HG03460 (cell line): ENCODE results near the gene HM13.
"Not testable (repeated sequence)": the region's sequence is repeated elsewhere in the genome, so short reads cannot be mapped to it uniquely, and the experiment has no call there.

ENCODE experiments used
- ATAC-seq: cut with Tn5 transposase; IDR thresholded peaks from one replicate; pipeline ENCODE4 v1.9.1; 2021; ENCODE audit not compliant: unreplicated experiment

Gene HM13

DNA sequence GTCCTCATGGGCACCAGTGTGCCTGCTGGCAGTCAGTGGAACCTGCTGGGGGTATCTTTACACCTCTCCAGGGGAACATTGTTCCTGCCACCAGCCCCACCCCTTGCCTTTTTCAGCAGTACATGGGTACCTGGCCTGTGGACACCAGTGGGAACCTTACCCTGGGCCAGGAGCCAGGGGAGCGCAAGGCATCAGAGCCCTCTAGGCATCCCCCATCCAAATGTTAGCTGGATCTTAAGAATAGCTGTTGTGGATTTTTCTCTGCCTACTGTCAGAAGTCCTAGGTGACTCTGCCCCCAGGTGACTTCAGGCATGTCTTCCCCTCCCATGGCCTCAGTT is 52.0 kb downstream of the HM13 start:
- ATAC-seq, result no peak

DNA sequence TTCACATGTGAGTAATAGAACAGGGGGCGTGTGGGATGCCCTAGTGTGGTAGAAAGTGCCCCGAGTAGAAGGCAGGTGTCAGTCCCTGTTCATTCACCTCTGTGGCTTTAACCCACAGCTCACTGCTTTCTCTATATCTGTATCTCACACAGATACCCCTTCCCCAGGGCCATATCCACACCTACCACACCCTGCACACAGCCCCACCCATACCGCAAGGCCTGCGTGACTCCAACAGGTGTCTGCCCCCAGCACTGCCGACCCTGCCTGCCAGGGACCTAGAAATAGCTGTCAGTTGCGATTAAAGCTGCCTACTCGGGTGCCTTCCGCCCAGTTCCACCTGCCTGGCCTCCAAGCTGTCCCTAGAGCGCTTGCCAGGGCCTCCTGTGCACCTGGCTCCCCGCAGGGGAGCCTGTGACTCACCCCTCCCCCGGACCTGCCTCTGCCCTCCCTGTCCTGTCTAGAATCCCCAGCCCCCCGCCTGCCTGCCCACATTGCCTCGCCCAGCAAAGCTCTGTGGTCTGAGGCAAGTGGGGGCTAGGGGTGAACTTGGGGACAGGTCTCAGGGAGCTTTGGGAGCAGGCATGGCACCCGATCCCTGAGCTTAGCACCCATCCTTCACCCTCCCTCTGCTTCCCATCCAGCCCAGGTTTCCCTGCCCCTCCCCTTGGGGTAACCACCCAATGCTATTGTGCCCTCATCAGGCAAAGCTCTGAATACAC is 52.6 kb downstream of the HM13 start:
- no peak for ATAC-seq

DNA sequence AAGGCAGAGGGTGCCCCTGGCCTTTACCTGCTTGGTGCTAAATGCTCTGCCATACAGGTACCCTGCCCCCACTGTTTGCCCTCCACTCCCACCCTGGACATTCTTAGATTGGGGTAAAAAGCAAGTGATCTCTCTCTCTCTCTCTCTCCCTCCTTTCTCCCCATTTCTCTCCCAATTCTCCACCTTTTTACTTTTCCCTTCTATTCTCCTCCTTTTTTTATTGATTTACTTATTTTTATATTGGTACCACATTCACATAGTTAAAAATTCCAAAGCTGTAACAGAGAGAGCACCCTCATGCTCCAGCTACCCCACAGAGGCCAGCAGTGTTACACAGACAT is 53.1 kb downstream of the HM13 start:
- no peak for ATAC-seq

DNA sequence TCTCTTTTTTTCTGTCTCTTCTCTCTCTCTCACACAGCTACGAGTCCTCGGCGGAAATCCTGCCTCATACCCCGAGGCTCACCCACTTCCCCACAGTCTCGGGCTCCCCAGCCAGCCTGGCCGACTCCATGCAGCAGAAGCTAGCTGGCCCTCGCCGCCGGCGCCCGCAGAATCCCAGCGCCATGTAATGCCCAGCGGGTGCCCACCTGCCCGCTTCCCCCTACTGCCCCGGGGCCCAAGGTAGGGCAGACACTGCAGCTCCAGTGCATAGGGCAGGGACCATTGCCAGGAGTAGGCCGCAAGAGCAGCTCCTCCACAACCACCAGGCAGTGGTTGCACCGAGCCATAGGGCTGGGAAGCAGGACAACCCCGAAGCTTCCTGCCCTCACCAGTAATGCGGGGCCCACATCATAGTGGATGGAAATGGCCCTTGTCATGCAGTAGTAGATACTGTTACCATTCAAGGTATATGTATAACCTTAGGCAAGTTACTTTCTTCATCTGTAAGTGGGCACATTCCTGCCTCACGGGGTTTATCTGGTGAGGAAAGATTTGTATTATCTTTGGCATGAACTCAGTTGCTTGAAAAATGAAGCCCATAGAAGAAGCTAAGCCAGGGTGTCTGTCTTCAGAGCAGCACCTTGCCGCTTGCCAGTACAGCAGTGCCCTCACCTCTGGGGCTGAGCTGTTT is 53.9 kb downstream of the HM13 start:
- no peak for ATAC-seq

DNA sequence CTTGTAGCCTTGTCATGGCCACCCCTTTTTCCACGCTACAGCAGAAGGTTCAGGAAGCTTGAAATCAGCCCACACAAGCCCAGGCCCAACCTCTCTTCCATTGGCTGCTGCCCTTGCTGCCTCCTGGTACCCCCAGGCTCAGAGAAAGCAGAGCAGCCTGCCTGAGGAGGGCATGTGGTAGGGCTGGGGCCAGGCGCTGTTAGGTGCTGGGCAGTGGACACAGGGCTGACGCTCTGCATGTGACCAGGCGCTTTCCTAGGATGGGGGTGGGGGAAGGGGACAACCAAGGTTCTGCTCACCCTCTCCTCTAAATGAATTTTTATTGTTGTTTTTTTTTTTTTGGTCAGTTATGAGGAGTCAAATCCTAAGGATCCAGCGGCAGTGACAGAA is 54.5 kb downstream of the HM13 start:
- ATAC-seq, result no peak

DNA sequence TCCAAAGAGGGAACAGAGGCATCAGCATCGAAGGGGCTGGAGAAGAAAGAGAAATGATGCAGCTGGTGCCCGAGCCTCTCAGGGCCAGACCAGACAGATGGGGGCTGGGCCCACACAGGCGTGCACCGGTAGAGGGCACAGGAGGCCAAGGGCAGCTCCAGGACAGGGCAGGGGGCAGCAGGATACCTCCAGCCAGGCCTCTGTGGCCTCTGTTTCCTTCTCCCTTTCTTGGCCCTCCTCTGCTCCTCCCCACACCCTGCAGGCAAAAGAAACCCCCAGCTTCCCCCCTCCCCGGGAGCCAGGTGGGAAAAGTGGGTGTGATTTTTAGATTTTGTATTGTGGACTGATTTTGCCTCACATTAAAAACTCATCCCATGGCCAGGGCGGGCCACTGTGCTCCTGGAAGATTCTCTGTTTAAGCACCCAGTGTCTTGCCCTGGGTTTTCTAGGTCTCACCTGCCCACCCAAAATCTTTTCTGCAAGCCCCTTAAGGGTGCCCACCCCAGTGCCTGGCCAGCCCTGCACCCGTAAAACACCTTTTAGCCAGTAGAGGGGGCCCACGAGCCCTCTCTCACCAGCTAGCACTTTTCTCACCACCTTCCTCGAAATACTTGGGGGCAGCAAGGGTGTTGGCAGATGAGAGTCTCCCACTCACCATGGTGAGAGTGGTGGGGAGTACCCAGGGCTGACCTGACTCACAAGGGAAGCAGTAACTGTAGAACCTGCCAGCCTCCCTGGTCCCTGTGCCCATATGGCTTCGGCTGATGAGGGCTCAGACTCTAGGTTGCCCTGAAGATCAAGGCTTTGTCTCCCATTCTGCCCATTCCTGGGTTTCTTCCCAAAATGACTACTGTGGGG is 55.1 kb downstream of the HM13 start:
- no peak for ATAC-seq

DNA sequence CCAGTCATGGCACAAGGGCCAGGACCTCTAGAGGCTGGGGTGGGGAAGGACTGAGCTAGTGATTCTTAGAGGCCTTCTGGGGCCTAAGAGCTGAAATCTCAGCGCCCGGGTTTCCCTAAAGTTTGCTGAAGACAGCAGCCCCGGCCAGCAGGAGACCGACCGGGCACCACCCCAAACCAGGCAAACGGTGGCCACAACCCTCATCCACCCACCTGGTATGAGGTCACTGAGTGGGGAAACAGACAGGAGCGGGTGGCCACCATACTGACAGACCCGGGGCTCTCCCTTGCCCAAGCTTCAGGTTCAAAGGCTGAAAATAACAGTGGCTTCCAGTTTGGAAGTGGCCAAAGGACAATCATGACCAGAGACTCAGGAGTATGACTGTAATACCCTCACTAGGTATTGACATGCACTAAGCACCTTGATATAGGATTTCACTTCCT is 55.8 kb downstream of the HM13 start:
- no peak for ATAC-seq

DNA sequence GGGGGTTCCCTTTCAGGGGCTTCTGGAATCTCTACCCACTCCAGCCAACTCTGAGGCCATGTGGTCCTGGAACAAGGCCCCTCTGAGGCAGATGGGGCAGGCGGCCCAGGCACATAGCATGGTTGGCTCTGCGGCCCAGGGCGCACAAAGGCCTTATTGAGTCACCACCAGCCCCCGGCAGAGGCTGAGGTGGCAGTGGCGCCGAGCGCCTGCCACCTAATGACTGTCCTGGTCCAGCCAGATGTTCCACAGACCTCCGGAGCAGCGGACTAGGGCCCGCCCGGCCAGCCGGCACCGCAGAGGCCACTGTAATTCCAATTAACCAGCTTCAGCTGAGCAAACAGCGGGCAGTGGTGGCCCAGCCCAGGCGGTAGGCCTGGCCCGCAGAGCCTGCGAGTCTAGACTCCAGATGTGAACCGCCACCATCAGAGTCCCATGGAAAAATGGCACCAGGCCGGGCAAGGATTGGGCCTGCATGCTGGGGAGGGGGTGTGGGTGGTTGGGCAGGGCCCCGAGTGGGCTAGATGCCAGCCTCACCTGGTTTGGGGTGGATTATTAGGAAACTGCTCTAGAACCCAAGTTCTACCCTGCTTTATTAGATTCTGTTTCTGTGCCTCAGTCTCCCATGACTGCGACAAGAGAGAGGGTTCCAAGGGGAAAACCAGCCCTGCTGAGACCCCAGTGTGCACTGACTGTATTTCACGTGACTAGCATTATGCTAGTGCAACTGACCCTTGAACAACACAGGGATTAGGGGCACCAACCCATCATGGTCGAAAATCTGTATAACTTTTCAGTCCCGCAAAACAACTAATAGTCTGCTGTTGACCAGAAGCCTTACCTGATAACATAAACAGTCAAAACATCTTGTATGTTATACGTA is 56.7 kb downstream of the HM13 start:
- no peak for ATAC-seq

DNA sequence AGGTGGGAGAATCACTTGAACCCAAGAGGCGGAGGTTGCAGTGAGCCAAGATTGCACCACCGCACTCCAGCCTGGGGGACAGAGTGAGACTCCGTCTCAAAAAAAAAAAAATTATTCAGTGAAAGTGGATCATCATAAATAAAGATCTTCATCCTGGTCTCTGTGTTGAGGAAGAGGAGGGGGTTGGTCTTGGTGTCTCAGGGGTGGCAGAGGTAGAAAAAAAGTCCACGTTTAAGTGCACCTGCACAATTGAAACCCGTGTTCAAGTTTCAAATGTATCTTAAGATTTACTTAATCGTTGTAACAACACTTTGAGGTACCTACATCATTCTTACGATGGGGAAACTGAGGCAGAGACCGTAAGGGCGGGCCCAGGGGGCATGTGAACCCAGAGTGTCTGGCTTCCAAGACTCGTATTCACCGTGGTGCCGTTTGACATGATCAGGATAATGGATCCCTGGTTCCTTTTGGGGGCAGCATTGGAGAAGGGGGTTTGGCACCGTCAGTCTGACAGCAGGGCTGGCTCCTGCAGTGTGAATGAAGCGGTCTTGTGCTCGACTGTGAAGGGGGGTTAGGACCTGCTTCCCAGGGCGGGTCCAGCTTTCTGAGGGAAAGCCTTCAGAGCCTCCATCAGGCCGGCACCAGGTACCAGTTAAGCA is 57.9 kb downstream of the HM13 start:
- ATAC-seq, result no peak

DNA sequence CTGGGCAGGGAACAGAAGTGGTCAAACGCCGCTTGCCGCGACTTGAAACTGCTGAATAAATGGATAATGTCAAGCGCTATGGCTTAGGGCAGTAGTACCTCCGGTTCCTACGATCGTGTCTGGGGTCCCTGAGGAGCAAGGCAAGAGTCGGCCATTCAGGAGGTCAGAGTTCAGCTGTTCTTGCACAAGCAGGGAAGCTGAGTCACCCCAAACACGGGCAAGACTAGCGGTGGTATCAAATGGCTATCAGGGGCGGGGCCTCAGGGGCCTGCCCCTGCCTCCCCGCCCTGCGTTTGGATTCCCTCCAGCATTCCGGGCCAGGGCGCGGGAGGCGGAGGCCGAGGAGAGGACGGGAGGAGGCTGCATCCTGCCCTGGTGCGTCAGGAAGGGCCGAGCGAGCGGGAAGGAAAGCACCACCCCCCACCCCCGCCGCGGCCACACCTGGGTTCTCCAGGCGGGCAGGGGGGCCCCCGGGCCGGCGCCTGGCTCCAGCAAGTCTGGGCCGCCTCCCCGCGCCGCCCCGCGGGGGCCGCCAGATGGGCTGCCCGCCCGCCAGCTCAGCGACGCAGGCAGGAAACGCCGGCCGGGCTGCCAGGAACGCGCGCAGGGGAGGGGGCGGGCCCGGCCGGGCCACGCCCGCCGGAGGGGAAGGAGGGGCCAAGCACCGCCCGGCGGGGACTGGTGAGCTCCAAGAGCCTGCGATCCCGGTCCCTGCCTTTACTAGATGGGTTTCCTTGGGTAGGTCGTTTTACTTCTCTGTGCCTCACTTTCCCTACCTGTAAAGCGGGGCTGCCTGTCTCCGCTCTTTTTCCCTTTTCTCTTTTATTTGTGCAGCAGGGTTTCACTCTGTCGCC is 58.7 kb downstream of the HM13 start:
- ATAC-seq, result peak; percentile 86

DNA sequence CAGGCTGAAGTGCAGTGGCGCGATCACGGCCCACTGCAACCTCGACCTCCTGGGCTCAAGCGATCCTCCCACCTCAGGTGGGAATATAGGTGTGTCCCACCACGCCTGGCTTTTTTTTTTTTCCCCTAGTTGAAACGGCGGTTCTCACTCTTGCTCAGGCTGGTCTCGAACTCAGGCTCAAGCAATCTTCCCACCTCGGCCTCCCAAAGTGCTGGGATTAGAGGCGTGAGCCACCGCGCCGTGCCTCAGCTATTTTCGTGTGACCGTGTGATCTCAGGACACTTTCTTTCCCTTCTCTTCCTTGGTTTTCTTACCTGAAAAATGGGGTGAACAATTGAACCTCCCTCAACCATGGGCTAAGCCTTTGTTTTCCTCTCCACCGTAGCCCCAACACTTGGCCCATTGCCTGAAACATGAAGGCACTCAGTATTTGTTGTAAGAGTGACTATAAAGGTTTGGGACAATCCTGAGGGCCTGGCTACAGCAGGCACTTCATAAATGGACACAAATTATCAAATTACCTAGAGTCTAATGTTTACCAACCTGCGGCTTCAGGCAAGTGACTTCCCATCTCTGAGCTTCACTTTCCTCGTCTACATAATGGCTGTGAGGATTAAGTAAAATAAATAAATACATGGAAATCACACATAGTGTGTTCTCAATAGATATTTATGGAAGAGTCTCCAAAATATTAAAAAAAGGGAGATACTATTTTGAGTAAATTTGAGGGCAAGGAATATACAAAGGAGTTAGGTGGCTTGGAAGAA is 59.5 kb downstream of the HM13 start:
- ATAC-seq, result peak; percentile 1

DNA sequence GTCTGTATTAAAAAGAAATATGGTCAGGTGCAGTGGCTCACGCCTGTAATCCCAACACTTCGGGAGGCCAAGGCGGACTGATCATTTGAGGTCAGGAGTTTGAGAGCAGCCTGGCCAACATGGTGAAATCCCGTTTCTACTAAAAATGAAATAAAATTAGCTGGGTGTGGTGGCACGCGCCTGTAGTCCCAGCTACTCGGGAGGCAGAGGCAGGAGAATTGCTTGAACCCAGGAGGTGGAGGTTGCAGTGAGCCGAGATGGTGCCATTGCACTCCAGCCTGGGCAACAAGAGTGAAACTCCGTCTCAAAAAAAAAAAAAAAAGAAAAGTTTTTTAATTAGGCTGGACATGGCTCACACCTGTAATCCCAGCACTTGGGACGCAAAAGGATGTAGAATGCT is 60.7 kb downstream of the HM13 start:
- not testable (repeated sequence) for ATAC-seq

DNA sequence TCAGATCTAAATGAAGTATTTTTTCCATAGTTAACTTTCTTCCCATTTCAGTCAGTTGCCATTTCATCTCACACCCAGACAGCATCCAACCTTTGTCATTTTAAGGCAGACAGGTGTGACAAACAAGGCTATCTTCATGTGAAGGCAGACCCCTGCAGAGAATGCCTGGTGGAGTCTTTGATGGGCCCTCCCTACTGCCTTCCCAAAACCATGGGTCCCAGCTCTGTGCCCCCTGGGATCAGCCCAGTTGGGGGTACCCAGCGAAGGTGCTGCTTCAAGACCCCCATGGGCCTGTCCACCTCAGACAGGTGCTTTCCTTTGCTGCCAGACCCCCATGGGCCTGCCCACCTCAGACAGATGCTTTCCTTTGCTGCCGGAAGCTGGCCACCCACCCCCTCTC is 62.5 kb downstream of the HM13 start:
- no peak for ATAC-seq

DNA sequence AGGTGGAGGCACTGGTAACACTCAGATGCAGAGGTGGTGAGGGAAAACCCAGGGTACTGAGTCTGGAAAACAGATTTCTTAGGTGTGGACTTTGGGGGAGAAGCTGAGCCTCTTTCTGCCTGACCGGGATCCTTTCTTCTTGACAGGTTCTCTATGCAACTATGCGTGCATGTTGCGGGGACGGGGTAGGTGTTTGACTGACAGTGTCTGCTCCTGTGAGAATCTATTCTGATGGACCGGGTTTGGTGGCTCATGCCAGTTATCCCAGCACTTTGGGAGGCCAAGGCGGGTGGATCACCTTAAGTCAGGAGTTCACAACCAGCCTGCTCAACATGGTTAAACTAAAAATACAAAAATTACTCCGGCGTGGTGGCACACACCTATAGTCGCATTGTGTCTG is 63.0 kb downstream of the HM13 start:
- no peak for ATAC-seq

DNA sequence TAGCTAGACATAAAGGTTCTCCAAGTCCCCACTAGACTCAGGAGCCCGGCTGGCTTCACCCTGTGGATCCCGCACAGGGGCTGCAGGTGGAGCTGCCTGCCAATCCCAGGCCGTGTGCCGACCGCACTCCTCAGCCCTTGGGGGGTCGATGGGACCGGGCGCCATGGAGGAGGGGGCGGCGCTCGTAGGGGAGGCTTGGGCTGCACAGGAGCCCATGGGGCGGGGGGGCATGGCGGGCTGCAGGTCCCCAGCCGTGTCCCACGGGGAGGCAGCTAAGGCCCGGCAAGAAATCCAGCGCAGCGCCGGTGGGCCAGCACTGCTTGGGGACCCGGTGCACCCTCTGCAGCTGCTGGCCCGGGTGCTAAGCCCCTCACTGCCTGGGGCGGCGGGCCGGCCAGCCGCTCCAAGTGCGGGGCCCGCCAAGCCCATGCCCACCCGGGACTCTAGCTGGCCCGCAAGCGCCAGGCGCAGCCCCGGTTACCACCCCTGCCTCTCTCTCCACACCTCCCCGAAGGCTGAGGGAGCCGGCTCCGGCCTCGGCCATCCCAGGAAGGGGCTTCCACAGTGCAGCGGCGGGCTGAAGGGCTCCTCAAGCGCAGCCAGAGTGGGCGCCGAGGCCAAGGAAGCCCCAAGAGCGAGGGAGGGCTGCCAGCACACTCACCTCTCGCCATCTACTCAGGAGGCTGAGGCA is 64.4 kb downstream of the HM13 start:
- ATAC-seq, result no peak

DNA sequence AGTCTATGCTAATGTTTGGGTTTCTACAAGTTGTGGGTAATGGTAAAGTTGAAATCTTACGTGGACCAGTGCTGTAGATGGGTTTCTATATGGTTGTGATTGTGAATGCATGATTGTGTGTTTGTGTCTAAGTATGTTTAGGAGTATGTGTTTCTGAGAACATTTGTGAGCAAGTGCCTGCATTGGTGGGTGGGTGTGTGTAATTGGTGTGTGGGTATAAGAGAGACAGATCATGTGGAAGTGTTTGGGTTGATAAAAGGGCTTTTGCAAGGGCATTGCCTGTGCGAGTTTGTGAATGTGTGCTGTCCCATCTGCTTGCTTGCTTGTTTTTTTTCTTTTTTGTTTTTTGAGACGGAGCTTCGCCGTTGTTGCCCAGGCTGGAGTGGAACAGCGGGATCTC is 65.0 kb downstream of the HM13 start:
- no peak for ATAC-seq

DNA sequence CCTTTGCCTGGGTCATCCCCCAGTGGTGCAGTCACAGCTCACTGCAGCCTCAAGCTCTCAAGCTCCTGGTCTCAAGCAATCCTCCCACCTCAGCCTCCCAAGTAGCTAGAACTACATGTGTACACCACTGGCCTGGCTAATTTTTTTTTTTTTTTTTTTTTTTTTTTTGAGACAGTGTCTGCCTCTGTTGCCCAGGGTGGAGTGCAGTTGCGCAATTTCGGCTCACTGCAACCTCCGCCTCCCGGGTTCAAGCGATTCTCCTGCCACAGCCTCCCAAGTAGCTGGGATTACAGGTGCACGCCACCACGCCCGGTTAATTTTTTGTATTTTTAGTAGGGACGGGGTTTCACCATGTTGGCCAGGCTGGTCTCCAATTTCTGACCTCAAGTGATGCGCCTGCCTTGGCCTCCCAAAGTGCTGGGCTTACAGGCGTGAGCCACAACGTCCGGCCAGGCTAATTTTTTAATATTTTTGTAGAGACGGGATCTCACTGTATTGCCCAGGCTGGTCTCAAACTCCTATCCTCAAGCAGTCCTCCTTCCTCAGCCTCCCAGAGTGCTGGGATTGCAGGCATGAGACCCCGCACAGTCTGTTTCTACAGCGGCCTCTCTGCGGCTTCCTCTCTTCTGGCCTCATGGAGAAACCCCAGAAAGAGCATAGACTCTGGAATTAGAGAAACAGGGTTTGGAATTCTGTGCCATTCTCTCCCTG is 65.9 kb downstream of the HM13 start:
- ATAC-seq, result not testable (repeated sequence)

DNA sequence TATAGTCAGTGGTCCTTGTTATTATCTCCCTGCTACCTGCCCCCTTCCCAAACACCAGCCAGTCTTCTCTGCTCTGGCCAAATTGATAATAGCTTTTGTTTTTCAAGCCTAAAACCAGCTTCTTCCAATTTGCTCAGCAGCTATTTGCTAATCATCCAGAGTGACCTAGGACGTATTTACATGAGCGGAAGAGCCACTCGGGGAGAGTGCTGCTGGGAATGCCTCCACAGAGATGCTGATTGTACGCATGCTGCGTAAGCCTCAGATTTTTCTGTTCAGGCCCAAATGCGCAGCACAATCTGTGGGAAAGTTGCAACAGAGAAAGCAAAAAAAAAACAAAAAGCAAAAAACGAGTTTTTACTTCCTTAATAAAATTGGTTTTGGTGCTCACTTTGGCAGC is 66.5 kb downstream of the HM13 start:
- no peak for ATAC-seq
